Adipose tissue (tissue), 3 donors: ENCODE data around the gene MFAP4. TPM values are rescaled to one million over a fixed set of nuclear protein-coding genes. Genes with fewer than 3 reads are reported as not detected.

Source experiments
- H3K27ac ChIP-seq: one replicate; pipeline ENCODE4 v1.5.1; 2013; ENCODE audit warnings: low read depth, low read length
- WGBS, 3 donors: extraction: QIAGEN DNeasy Blood & Tissue Kit; methylation state at CpG; one replicate each; pipeline ENCODE4 v1.1.7; 2013; 5-methylcytosine and 5-hydroxymethylcytosine counted together
- polyA plus RNA-seq, 3 donors: library from polyadenylated mRNA; stranded (reverse); fragments of 200-250 nt; gene quantifications; one replicate each; pipeline ENCODE4 v1.2.3, GENCODE V29; 2013
- donor health status: healthy with polysubstance abuse.
- donor health status: Bipolar disorder and iron deficiency.
- donor health status: healthy.

Gene MFAP4
- polyA plus RNA-seq, 3 donors = 8.8 to 117 (median 67.7) TPM

DNA sequence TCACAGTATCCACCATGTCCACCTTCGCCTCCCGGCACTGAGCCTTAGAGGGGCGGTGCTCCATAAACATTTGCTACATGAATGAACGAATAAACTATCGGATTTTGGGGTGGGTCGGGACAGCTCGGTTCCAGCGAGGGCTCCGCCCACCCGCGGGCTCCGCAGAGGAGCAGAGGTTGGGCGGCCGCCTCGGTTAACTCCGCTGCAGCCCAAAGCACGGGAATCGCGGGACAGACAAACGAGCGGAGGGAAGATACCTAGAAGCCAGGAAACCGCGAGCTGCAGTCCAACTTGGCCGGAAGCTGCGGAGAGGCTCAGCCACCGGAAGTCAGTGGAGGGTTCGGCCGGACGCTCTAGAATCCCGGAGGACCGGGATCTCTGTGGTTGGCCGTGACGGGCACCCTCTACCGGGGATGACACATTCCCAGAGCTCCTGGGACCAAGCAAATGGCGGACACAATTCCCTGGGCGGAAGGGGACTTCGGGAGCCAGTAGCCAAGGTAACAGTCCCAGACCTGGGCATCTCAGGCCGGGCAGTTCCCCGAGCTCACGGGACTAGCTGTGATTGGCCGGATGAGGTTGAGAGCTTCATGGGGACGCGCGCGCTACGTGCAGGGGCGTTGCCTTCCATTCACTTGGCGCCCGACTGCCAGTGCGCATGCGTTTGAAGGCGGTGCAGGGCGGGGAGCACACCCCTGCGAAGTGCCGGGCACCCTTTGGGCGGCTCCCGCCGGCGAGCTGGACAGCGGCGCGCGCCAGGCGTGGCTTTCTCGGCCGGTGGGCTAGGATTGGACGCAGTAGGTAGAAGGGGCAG is 9.2 kb downstream of the MFAP4 start:
- 0% methylated on average over 67 of the region's 67 CpGs for WGBS, 3 donors
- H3K27ac ChIP-seq = peak overlapping the region; percentile 22

DNA sequence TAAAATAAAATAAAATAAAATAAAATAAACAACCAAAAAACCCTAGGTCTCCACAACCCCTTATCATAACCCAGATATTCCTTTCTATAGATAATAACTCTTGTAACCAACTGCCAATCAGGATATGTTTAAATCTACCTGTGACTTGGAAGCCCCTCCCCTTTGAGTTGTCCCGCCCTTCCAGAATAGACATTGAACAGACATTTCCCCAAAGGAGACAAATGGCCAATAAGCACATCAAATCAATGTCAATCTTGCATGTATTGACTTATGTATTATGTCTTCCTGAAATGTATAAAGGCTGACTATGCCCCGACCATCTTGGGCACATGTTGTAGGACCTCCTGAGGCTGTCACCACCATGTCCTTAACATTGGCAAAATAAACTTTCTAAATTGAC is 10.2 kb downstream of the MFAP4 start:
- WGBS, 3 donors = 19 to 62% (median 49%) methylated on average over 2 of the region's 2 CpGs
- H3K27ac ChIP-seq = no peak overlapping the region

DNA sequence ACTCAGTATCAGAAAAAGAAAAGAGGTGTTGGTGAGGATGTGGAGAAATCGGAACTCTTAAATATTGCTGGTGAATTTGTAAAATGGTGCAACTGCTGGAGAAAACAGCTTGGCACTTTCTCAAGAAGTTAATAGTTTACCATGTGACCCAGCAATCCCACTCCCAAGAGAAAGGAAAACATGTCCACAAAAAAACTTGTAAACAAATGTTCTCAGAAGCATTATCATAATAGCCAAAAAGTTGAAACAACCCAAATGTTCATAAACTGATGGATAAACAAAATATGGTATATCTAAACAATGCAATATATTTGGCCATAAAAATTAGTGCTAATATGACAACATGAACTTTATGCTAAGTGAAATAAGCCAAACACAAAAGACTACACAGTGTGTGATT is 11.3 kb downstream of the MFAP4 start:
- no peak overlapping the region for H3K27ac ChIP-seq
- 85 to 88% (median 86%) methylated on average over 1 of the region's 1 CpG for WGBS, 3 donors

DNA sequence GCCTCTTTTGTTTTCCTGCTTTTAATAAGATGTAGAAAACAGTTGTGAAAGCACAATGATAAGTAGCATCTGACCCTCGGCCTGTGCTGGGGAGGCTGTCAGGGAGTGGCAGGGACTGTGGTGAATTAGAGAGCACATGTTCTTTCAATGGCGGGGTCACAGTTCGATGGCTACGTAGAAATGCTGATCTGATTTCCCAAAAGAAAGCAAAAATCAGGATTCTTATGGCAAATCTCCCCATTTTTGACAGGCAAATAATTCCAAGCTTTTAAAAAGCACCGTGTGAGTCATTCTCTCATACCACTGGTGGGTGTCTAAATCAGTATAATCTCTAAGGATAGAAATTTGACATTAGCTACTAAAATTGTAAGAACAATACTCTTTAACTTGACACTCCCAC is 12.9 kb downstream of the MFAP4 start:
- WGBS, 3 donors = 84 to 92% (median 87%) methylated on average over 5 of the region's 5 CpGs
- H3K27ac ChIP-seq = no peak overlapping the region

DNA sequence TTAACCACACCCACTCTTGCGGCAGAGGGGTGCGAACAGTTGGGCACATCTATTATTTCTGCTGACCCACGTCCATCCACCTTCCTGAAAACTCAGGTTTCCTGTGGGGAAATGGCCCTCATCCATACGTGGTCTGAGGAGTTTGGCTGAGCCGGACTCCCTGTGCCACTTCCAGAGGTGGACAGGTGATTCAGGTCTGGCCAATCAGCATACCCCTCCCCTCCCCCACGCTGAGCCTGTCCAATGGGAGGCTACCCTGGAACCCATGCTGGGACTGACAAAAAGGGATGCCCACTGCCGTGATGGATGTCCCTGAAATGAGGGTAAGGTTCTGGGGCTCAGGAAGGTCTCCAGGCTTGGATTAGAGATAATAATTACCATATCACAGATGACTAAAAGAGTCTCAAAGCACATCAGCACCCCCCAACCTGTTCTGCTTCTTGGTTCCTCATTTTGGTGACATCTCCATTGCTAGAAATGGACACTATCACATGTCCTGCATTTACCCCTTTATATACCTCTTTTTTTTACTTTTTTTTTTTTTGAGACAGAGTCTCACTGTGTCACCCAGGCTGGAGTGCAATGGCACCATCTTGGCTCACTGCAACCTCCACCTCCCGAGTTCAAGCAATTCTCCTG is 14.0 kb downstream of the MFAP4 start:
- H3K27ac ChIP-seq = no peak overlapping the region
- 77 to 83% (median 79%) methylated on average over 8 of the region's 8 CpGs for WGBS, 3 donors

DNA sequence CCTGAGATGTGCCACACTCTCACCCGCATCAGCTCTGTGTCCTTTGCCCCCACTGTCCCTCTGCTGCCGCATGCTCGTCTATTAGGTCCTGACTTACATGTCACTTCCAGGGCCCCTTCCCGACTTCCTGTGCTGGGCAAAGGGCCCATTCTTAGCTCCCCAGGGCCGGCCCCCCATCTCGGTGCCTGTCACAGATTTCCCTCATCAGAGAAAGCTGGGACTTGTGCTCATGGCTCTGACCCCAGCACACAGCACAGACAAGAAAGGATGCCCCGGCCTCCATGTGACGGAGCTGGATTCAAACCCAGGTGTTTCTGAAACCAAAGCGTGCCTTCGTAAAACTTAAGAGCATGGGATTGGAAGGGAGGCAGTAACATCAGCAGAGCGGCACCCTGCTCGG is 14.6 kb downstream of the MFAP4 start:
- 71 to 86% (median 81%) methylated on average over 12 of the region's 12 CpGs for WGBS, 3 donors
- no peak overlapping the region for H3K27ac ChIP-seq

DNA sequence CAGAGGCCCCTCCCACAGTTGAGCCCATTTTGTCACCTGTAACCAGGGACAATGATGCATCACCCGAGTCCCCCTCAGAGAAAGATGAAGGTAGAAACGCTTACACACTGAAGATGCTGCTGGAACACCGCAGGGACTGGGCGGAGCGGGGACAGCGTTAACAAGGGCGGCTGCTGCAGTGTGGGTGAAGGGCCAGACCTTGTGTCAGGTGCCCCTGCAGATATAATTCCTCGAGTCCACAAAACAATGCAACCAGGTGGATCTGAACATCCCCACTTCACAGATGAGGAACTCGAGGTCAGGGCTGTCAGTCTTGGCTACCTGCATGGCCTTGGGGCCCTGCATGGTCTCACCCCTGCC is 15.0 kb downstream of the MFAP4 start:
- H3K27ac ChIP-seq = no peak overlapping the region
- WGBS, 3 donors = 73 to 87% (median 77%) methylated on average over 9 of the region's 9 CpGs

DNA sequence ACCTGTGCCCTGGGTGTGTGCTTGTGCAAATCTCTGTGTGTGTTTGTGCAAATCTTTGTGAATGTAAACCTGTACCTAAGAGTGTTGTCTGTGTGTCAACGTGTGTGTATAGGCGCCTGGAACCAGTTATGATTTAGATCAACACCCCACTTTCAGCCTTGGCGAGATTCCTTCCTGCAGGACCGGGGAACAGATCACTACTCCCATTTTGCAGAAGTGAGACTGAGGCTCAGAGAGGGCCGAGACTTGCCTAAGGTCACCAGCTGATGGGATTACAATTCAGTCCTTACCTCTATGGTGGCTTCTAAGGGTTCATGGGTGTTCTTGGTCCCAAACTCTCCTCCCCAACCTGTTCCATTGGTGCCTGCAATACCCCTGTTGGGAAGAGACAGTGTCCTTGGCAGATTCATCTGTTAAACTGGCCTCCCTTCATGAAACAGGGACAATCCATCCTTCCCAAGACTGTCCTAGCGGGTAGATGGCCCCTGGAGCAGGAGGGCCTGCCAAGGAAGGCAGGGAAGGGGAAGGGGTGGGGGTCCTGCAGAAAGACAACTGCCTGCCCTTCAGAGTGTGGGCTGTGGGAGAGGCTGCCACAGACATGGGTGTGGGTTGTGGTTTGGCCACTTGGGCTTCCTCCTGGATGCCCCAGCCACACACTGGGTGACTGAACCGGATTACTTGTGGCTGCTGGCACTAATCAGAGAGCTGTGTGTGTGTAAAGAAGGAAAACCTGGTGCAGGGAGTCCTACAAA is 15.6 kb downstream of the MFAP4 start:
- H3K27ac ChIP-seq = no peak overlapping the region
- WGBS, 3 donors = 77 to 88% (median 79%) methylated on average over 7 of the region's 7 CpGs

DNA sequence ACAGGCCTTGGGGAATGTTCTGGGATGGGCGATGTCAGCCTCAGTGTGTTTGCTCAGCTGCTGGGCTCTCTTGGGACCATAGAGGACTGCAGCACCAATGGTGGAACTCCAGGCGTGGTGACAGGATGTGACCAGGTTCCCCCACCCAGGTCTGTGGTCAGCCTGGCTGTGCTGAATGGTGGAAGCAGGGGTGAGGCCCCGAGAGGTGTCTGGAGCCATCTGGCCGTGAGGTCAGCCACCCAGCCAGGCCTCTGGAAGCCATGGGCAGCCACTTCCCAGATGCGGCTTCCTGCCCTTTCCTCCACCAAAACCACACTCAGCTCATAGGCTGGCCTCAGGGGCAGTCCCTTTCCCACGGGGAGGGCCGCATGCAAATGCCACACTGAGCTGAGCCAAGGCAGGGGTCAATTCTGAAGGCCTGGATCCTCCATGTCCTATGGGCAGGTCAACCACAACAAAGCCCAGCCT is 16.5 kb downstream of the MFAP4 start:
- no peak overlapping the region for H3K27ac ChIP-seq
- WGBS, 3 donors = 29 to 72% (median 34%) methylated on average over 7 of the region's 7 CpGs

DNA sequence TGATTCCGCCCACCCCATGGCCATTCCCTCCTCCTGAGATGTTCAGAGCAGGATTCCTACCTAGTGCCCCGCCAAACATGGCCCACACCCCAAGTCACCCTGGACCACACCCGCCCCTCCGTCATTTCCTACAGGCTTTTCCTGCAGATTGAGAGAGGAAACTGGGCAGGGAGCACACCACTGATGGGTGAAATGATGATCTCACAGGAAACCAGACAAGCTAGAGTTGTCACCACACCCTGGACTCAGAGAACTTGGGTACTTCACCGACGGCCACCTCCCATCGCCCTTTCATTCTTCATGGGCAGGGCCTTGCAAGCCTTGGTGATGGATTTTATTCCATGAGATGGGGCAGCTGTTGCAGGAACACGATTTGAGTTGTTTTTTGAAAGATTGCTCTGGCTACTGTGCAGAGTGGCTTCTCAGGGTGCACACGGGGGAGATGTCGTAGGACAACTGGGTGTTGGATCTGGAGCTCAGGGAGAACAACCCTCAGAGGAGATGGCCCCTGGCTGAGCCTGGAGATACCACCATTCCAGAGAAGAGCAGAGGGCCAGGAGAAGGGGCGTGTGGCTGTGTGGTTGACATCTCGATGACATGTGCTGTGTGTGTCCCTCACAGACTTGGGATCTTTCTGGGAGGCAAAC is 17.0 kb downstream of the MFAP4 start:
- WGBS, 3 donors = 62 to 82% (median 62%) methylated on average over 12 of the region's 12 CpGs
- H3K27ac ChIP-seq = no peak overlapping the region

DNA sequence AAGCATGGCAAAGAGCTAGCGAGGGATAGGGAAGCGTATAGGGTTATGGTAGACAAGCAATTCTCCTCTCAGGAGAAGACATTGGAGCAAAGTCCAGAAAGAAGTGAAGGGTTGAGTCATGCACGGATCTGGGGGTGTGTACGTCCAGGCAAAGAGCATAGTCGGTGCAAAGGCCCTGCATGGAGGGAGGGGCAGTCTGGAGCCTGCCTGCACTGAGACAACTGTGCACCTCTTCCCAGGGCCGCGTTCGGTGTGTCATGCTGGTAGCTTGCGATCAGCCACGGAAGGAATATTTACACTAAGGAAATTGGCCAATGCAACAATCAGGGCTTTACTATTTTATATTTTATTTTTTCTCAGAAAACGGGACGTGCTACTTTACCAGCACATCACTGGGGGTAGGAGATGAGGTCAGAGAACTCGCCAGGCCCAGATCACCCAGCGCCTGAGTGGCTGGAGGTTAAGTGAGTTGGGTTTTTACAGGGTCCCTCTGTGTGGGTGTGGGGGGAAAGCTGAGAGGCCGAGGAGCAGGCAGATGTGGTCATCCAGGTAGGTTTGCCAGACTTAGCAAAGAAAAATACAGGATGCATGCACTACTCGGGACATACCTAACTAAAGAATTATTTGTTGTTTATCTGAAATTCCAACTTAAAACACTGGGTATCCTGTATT is 17.7 kb downstream of the MFAP4 start:
- 85 to 90% (median 88%) methylated on average over 16 of the region's 16 CpGs for WGBS, 3 donors

DNA sequence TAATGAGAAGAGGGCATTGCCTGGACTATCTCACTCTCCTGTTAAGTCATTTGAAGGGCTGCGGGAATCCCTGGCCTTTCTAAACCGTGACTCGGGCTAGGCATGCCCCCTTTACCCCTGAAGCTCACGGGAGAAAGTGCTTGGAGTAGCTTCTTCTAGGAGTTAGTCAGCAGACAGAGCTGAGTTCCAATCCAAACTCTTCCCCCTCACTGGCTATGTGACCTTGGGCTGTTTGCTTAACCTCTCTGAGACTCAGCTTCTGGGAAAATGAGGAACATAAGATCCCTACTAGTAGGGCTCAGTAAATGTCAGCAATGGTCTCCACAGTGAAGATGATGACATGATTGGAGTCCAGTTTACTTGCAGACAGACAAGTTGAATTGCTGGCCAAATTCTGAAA is 18.8 kb downstream of the MFAP4 start:
- no peak overlapping the region for H3K27ac ChIP-seq
- 87 to 95% (median 90%) methylated on average over 4 of the region's 4 CpGs for WGBS, 3 donors

More for the DNA sequence above, 17.7 kb downstream of the MFAP4 start:
- no peak overlapping the region for H3K27ac ChIP-seq

DNA sequence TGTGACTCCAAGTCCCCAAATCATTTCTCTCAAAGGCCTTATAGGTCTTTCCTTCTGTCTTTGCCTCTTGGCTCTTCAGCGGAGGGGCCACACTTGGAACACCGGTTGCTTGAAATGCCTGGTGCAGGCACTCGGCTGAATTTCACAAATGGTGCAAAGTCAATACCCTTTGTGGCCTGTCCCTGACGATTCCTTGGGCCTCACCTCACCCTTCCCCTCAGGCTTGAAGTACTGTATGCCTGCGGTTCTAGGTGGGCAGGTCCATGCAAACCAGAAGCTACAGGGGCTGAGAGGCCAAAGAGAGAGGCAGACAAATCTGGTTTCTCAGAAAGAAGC is 20.4 kb downstream of the MFAP4 start:
- WGBS, 3 donors = 88 to 92% (median 90%) methylated on average over 5 of the region's 5 CpGs
- no peak overlapping the region for H3K27ac ChIP-seq

DNA sequence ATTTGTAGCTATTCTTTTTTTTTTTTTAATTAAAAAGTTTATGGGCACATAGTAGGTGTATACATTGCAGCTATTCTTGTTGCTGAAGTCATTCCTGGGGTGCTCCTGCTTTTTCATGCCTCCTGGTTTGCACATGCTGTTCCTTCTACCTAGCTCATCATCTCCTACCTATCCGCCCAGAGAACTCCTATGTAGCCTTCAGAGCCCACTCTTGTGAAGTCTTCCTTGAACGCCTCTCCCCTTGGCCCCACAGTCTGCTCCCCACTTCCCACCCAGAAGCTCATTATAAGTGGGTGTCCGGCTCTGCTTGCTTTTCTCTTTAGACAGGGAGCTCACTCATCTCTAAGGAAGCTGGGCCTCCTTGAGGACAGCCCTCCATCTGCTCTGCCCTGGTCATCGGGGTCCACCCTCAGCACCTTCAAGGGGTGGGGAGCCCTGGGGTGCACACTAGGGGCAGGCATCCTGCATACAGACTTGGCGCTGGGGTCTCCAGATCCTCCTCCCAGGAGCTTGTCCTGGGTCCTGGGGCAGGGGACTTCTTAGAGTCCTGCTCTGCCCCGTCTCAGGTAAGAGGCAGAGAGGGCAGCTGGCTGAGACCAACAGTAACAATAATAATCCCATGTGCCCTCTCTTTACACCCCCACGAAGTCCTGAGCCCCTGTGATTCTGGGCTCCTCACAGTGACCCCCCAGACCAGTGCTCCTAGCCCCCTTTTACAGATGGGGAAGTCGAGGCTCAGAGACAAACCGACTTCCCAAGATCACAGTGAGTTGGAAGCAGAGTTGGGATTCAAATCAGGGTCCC is 21.0 kb downstream of the MFAP4 start:
- WGBS, 3 donors = 89 to 95% (median 91%) methylated on average over 9 of the region's 9 CpGs
- no peak overlapping the region for H3K27ac ChIP-seq

DNA sequence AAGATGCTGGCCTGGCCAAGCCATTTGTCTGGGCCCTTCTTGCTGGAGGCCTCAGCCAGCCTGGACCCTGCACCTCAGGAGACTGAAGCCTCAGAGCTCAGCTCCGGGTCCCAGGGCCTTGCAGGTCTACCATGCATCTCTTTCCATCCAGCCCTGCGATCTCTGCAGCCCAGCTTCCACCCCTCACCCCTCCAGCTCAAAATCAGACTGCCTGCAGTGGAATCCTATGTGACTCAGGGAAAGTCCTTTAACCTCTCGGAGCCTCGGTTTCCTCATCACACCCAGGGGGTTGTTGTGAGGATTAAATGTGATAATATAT is 21.5 kb downstream of the MFAP4 start:
- 83 to 91% (median 90%) methylated on average over 4 of the region's 4 CpGs for WGBS, 3 donors
- no peak overlapping the region for H3K27ac ChIP-seq

DNA sequence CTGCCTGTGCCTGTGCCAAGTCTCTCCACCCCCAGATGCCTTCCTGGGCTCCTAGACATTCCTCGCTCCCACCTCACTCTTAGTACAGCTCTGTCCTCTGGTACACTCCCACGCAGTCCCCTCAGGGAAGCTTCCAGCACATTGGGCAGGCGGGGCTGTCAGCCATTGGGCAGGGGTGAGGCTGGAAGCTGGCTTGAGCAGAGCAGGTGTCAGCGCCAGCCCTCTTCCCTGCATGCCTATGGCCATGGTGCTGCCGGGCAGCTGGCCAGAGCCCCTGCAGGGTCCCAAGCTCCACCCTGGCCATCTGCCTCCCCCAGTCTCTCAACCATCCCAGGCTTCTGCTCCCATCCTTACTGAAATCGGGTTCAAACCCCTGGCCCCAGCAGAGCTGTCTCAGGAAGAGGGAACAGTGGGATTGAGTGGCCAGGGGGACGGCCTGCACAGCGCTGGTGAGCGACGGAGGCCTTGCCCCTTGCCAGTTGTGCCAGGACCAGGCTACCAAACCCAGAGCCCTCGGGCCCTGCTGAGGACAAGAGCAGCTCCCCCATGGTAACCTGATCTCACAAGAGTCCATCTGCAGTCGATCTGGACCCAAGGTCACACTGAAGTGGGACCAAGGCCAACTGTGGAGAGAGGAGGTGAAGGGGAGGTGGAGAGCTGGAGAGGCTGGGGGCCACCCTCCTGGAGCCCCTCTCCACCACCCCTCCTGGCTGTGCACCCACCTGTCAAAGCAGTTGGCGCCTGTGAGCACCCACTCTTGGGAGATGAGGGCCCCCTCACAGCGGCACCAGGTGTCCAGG is 22.1 kb downstream of the MFAP4 start:
- 69 to 88% (median 85%) methylated on average over 14 of the region's 14 CpGs for WGBS, 3 donors
- H3K27ac ChIP-seq = no peak overlapping the region

DNA sequence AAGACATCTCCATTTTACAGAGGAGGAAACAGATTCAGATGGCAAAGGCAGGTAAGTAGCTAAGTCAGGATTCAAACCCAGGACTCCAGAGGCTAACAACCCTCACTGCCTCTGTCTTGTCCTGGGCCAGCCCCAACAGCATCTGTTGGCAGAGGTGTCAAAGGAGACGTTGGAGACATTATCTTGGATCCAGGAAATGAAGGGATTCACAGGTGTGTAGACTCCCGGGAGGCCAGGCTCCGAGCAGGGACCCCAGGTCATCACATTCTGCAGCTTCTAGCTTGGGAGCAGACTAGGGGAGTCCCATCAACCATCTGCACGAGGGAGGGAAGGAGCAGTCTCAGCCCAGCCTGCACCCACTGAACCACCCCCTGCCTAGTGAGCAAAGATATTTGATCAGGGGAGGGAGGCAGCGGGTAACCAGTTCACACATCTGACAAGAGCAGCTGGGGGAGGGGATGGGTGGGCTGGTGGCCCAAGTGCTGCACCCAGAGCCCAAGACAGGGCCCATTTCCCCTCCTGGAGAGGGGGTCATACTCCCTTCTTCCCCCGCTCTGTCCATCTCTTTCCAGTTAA is 23.4 kb downstream of the MFAP4 start:
- H3K27ac ChIP-seq = no peak overlapping the region
- 57 to 60% (median 57%) methylated on average over 6 of the region's 6 CpGs for WGBS, 3 donors
